ENCODE measurements around the gene KIAA0825. TPM values are rescaled to one million over a fixed set of nuclear protein-coding genes. Genes with fewer than 3 reads are reported as not detected.

KIAA0825 gene
- total RNA-seq, 1 donor from 2014 or later = 5.0 TPM

GRCh38 chr5:94422812-94423211 lies 195.6 kb downstream of the KIAA0825 start:
- H3K27ac Mint-ChIP-seq (ENCODE audit: unreplicated experiment) = no peak overlapping the region
- peaks cover 3% of the 10 kb centered on the region for H3K9me3 Mint-ChIP-seq (ENCODE audit: unreplicated experiment)
- H3K4me1 Mint-ChIP-seq (ENCODE audit: unreplicated experiment) = no peaks in the 10 kb centered on the region
- no peaks in the 10 kb centered on the region for H3K27me3 Mint-ChIP-seq (ENCODE audit: unreplicated experiment)
- no peak overlapping the region for H3K4me3 Mint-ChIP-seq (ENCODE audit: unreplicated experiment)
- DNase-seq (ENCODE audit: extremely low spot score, unreplicated experiment) = no peak
- H3K36me3 Mint-ChIP-seq (ENCODE audit: unreplicated experiment) = no peaks in the 10 kb centered on the region
- TF ChIP-seq CTCF (IDR thresholded peaks at IDR 0.05) = no peak

- Mint-ChIP-seq H3K4me3 (ENCODE audit: unreplicated experiment) (no peak overlapping the region), H3K36me3 (ENCODE audit: unreplicated experiment) (no peaks in the 10 kb centered on the region), H3K4me1 (ENCODE audit: unreplicated experiment) (no peaks in the 10 kb centered on the region), H3K27me3 (ENCODE audit: unreplicated experiment) (no peaks in the 10 kb centered on the region), H3K9me3 (ENCODE audit: unreplicated experiment) (no peaks in the 10 kb centered on the region), H3K27ac (ENCODE audit: unreplicated experiment) (no peak overlapping the region)
- DNase-seq (ENCODE audit: extremely low spot score, unreplicated experiment) = no peak
- TF ChIP-seq CTCF (IDR thresholded peaks at IDR 0.05) = no peak
Observed at GRCh38 chr5:94420885-94421284, 197.5 kb downstream of the KIAA0825 start.

- H3K9me3 Mint-ChIP-seq (ENCODE audit: unreplicated experiment) = no peaks in the 10 kb centered on the region
- no peaks in the 10 kb centered on the region for H3K27me3 Mint-ChIP-seq (ENCODE audit: unreplicated experiment)
- H3K27ac Mint-ChIP-seq (ENCODE audit: unreplicated experiment) = no peak overlapping the region
- no peak for TF ChIP-seq CTCF (IDR thresholded peaks at IDR 0.05)
- no peak overlapping the region for H3K4me3 Mint-ChIP-seq (ENCODE audit: unreplicated experiment)
- H3K4me1 Mint-ChIP-seq (ENCODE audit: unreplicated experiment) = no peaks in the 10 kb centered on the region
- DNase-seq (ENCODE audit: extremely low spot score, unreplicated experiment) = no peak
- H3K36me3 Mint-ChIP-seq (ENCODE audit: unreplicated experiment) = no peaks in the 10 kb centered on the region
Observed at GRCh38 chr5:94415798-94416197, 202.6 kb downstream of the KIAA0825 start.

GRCh38 chr5:94409440-94409839 lies 209.0 kb downstream of the KIAA0825 start:
- peaks cover 13% of the 10 kb centered on the region for H3K9me3 Mint-ChIP-seq (ENCODE audit: unreplicated experiment)
- no peaks in the 10 kb centered on the region for H3K4me1 Mint-ChIP-seq (ENCODE audit: unreplicated experiment)
- TF ChIP-seq CTCF (IDR thresholded peaks at IDR 0.05) = no peak

GRCh38 chr5:94407023-94407422 lies 211.4 kb downstream of the KIAA0825 start:
- no peak overlapping the region for H3K27ac Mint-ChIP-seq (ENCODE audit: unreplicated experiment)
- H3K4me1 Mint-ChIP-seq (ENCODE audit: unreplicated experiment) = peaks cover 5% of the 10 kb centered on the region
- no peak overlapping the region for H3K4me3 Mint-ChIP-seq (ENCODE audit: unreplicated experiment)
- no peak for TF ChIP-seq CTCF (IDR thresholded peaks at IDR 0.05)
- H3K9me3 Mint-ChIP-seq (ENCODE audit: unreplicated experiment) = peaks cover 13% of the 10 kb centered on the region
- H3K36me3 Mint-ChIP-seq (ENCODE audit: unreplicated experiment) = peaks cover 3% of the 10 kb centered on the region
- DNase-seq (ENCODE audit: extremely low spot score, unreplicated experiment) = no peak
- H3K27me3 Mint-ChIP-seq (ENCODE audit: unreplicated experiment) = no peaks in the 10 kb centered on the region

More at GRCh38 chr5:94409440-94409839, 209.0 kb downstream of the KIAA0825 start:
- Mint-ChIP-seq H3K27me3 (ENCODE audit: unreplicated experiment) (no peaks in the 10 kb centered on the region), H3K27ac (ENCODE audit: unreplicated experiment) (no peak overlapping the region), H3K4me3 (ENCODE audit: unreplicated experiment) (no peak overlapping the region), H3K36me3 (ENCODE audit: unreplicated experiment) (peaks cover 3% of the 10 kb centered on the region)
- DNase-seq (ENCODE audit: extremely low spot score, unreplicated experiment) = no peak

Data from osteocyte (in vitro differentiated cells).